Calu3 (cell line): ENCODE measurements around the gene TYMP. TPM values are rescaled to one million over a fixed set of nuclear protein-coding genes. Genes with fewer than 3 reads are reported as not detected.
A peak's percentile ranks its signal among the peaks of the same experiment; 100 is the strongest.
"Not testable (repeated sequence)": the region's sequence is repeated elsewhere in the genome, so short reads cannot be mapped to it uniquely, and the experiment has no call there.

Experiments
- BruUV-seq: library from RNA; stranded (reverse); fragments of 400-500 nt; replicated peaks from 2 replicates; lab custom pipeline; 2021; lab: Mats Ljungman, UMichigan
- CTCF ChIA-PET: fragments of 300-600 bp; sonication (Branson Sonifier 250); formaldehyde crosslinking; loops from one replicate; lab custom pipeline; 2022; ENCODE audit warnings: antibody characterized with exemption; lab: Charles Lee
- DNase-seq: peaks from one replicate; pipeline ENCODE4 v3.0.0; 2022
- H3K27ac Mint-ChIP-seq: one replicate; pipeline ENCODE4 v1.8.0; 2022; ENCODE audit warnings: mixed read lengths; ENCODE audit not compliant: unreplicated experiment
- H3K27me3 Mint-ChIP-seq: one replicate; pipeline ENCODE4 v1.8.0; 2022; ENCODE audit warnings: mixed read lengths; ENCODE audit not compliant: unreplicated experiment
- H3K36me3 Mint-ChIP-seq: one replicate; pipeline ENCODE4 v1.8.0; 2022; ENCODE audit warnings: mild to moderate bottlenecking, moderate library complexity, mixed read lengths; ENCODE audit not compliant: insufficient read depth, unreplicated experiment
- H3K4me1 Mint-ChIP-seq: one replicate; pipeline ENCODE4 v1.8.0; 2022; ENCODE audit warnings: mild to moderate bottlenecking, low read depth, mixed read lengths; ENCODE audit not compliant: unreplicated experiment
- H3K4me3 Mint-ChIP-seq: one replicate; pipeline ENCODE4 v1.8.0; 2022; ENCODE audit warnings: mild to moderate bottlenecking, low read depth, moderate library complexity, mixed read lengths; ENCODE audit not compliant: unreplicated experiment
- H3K9me3 Mint-ChIP-seq: one replicate; pipeline ENCODE4 v1.8.0; 2022; ENCODE audit warnings: low read depth, mixed read lengths; ENCODE audit not compliant: unreplicated experiment
- CTCF ChIP-seq: fragments of 200-600 bp; IDR thresholded peaks from one replicate; pipeline ENCODE4 v1.8.0; 2022; ENCODE audit warnings: antibody characterized with exemption; ENCODE audit not compliant: unreplicated experiment
- intact Hi-C: fragments of 100-400 bp; cut with micrococcal nuclease; formaldehyde crosslinking; loops from one replicate; pipeline ENCODE4 v1.10.0; 2022; ENCODE audit not compliant: unreplicated experiment
- total RNA-seq: library from RNA; stranded (reverse); gene quantifications from 2 replicates; pipeline ENCODE4 v1.2.3, GENCODE V29; 2022

The TYMP gene
- total RNA-seq, 1 experiment from 2014 or later, result 44.1 TPM

- DNase-seq, result peak; percentile 55
- intact Hi-C loops, result no loop called here
- Mint-ChIP-seq H3K4me1 (peaks cover 39% of the 10 kb centered on the region), H3K9me3 (no peaks in the 10 kb centered on the region), H3K36me3 (peaks cover 24% of the 10 kb centered on the region), H3K4me3 (peak overlapping the region; percentile 43), H3K27ac (peak overlapping the region; percentile 92), H3K27me3 (no peaks in the 10 kb centered on the region)
- CTCF ChIA-PET, result interaction anchor here (0.5 to 1.8 kb wide), 4 partner anchors 18 to 89 kb away, joined by 3 to 7 read pairs (median 4); partner anchors contain the start of genes ARSA, SCO2 and SYCE3
- TF ChIP-seq CTCF, result no peak
- BruUV-seq, result TSS peak; percentile 44
These were observed 15.0 kb upstream of the TYMP start for GRCh38 chr22:50544746-50545253.

- peak overlapping the region; percentile 43 for H3K4me3 Mint-ChIP-seq
- H3K27ac Mint-ChIP-seq, result peak overlapping the region; percentile 92
- peak; percentile 50 for TF ChIP-seq CTCF
- TSS peak; percentile 35 for BruUV-seq
- H3K9me3 Mint-ChIP-seq, result no peaks in the 10 kb centered on the region
- H3K4me1 Mint-ChIP-seq, result peaks cover 45% of the 10 kb centered on the region
- CTCF ChIA-PET, result interaction anchor here (1.2 to 1.8 kb wide), 3 partner anchors 19 to 84 kb away, joined by 3 to 7 read pairs (median 5); partner anchors contain the start of genes ARSA, SCO2 and SYCE3
- DNase-seq, result peak; percentile 93
- intact Hi-C loops, result no loop called here
- H3K36me3 Mint-ChIP-seq, result peaks cover 30% of the 10 kb centered on the region
- no peaks in the 10 kb centered on the region for H3K27me3 Mint-ChIP-seq
These were observed 14.4 kb upstream of the TYMP start for GRCh38 chr22:50544078-50544745.

- H3K4me1 Mint-ChIP-seq, result peaks cover 61% of the 10 kb centered on the region
- no peak overlapping the region for H3K4me3 Mint-ChIP-seq
- no peak for DNase-seq
- no TSS peak for BruUV-seq
- TF ChIP-seq CTCF, result no peak
- intact Hi-C loops, result no loop called here
- H3K36me3 Mint-ChIP-seq, result peaks cover 43% of the 10 kb centered on the region
- H3K27ac Mint-ChIP-seq, result peak overlapping the region; percentile 98
- CTCF ChIA-PET, result no interaction called here
- no peaks in the 10 kb centered on the region for H3K9me3 Mint-ChIP-seq
- no peaks in the 10 kb centered on the region for H3K27me3 Mint-ChIP-seq
These were observed 12.7 kb upstream of the TYMP start for GRCh38 chr22:50542416-50542927.

GRCh38 chr22:50541667-50542026 lies 11.8 kb upstream of the TYMP start:
- H3K9me3 Mint-ChIP-seq, CTCF ChIA-PET, BruUV-seq, H3K4me3 Mint-ChIP-seq, intact Hi-C loops, H3K27me3 Mint-ChIP-seq: not testable (repeated sequence)
- Mint-ChIP-seq H3K36me3 (peaks cover 43% of the 10 kb centered on the region), H3K27ac (peak overlapping the region; percentile 98), H3K4me1 (peaks cover 61% of the 10 kb centered on the region)
- peak; percentile 71 for DNase-seq
